ENCODE data around the gene CARD10. TPM values are rescaled to one million over a fixed set of nuclear protein-coding genes. Genes with fewer than 3 reads are reported as not detected.

The CARD10 gene
- polyA plus RNA-seq, 1 donor from 2014 or later: 0.36 TPM

GRCh38 chr22:37568448-37569008, 49.3 kb upstream of the CARD10 start:
- no peaks in the 10 kb centered on the region for H3K79me2 ChIP-seq (replicated peaks; ENCODE audit: insufficient read depth, low read length)
- no peak overlapping the region for H3K4me3 ChIP-seq (ENCODE audit: low read length)
- H3K9me3 ChIP-seq (ENCODE audit: low read length): no peaks in the 10 kb centered on the region
- H3K36me3 ChIP-seq (ENCODE audit: insufficient read depth, low read length): no peaks in the 10 kb centered on the region
- TF ChIP-seq MXI1 (conservative IDR thresholded peaks at IDR 0.05; ENCODE audit: poor library complexity, severe bottlenecking) (no peak), SMC3 (conservative IDR thresholded peaks at IDR 0.05; ENCODE audit: poor library complexity) (no peak), POLR2AphosphoS5 (IDR thresholded peaks at IDR 0.05) (no peak), RAD21 (conservative IDR thresholded peaks at IDR 0.05) (no peak), REST (IDR thresholded peaks at IDR 0.05; ENCODE audit: borderline replicate concordance) (no peak), EP300 (conservative IDR thresholded peaks at IDR 0.05; ENCODE audit: poor library complexity, severe bottlenecking) (no peak), TAF1 (IDR thresholded peaks at IDR 0.05; ENCODE audit: low read depth) (no peak), CTCF (IDR thresholded peaks at IDR 0.05; ENCODE audit: poor library complexity, severe bottlenecking) (no peak)
- no peak overlapping the region for H3K4me2 ChIP-seq (ENCODE audit: low read length)
- H3F3A ChIP-seq (ENCODE audit: insufficient read depth, low read length, poor library complexity, severe bottlenecking): no peaks in the 10 kb centered on the region
- H2AFZ ChIP-seq (ENCODE audit: low read depth, low read length): no peak overlapping the region
- no peak overlapping the region for H3K27ac ChIP-seq (ENCODE audit: low read length)
- no peaks in the 10 kb centered on the region for H3K9me2 ChIP-seq (ENCODE audit: insufficient read depth, low read length)
- H3K9ac ChIP-seq (ENCODE audit: low read length): no peak overlapping the region
- H4K20me1 ChIP-seq (ENCODE audit: insufficient read depth): no peaks in the 10 kb centered on the region
- no peaks in the 10 kb centered on the region for H3K27me3 ChIP-seq (ENCODE audit: insufficient read depth, low read depth, low read length)

GRCh38 chr22:37568012-37568411, 48.8 kb upstream of the CARD10 start:
- Histone ChIP-seq H3K4me3 (ENCODE audit: low read length) (no peak overlapping the region), H3K27me3 (ENCODE audit: insufficient read depth, low read depth, low read length) (no peaks in the 10 kb centered on the region), H2AFZ (ENCODE audit: low read depth, low read length) (no peak overlapping the region), H3K79me2 (replicated peaks; ENCODE audit: insufficient read depth, low read length) (no peaks in the 10 kb centered on the region), H4K20me1 (ENCODE audit: insufficient read depth) (no peaks in the 10 kb centered on the region), H3K9me3 (ENCODE audit: low read length) (no peaks in the 10 kb centered on the region), H3F3A (ENCODE audit: insufficient read depth, low read length, poor library complexity, severe bottlenecking) (no peaks in the 10 kb centered on the region), H3K27ac (ENCODE audit: low read length) (no peak overlapping the region), H3K4me2 (ENCODE audit: low read length) (no peak overlapping the region), H3K9ac (ENCODE audit: low read length) (no peak overlapping the region), H3K9me2 (ENCODE audit: insufficient read depth, low read length) (no peaks in the 10 kb centered on the region), H3K36me3 (ENCODE audit: insufficient read depth, low read length) (no peaks in the 10 kb centered on the region)
- TF ChIP-seq RAD21 (conservative IDR thresholded peaks at IDR 0.05): no peak
- TF ChIP-seq POLR2AphosphoS5 (IDR thresholded peaks at IDR 0.05): no peak
- TF ChIP-seq EP300 (conservative IDR thresholded peaks at IDR 0.05; ENCODE audit: poor library complexity, severe bottlenecking): no peak
- no peak for TF ChIP-seq SMC3 (conservative IDR thresholded peaks at IDR 0.05; ENCODE audit: poor library complexity)
- TF ChIP-seq MXI1 (conservative IDR thresholded peaks at IDR 0.05; ENCODE audit: poor library complexity, severe bottlenecking): no peak
- TF ChIP-seq CTCF (IDR thresholded peaks at IDR 0.05; ENCODE audit: poor library complexity, severe bottlenecking): no peak
- no peak for TF ChIP-seq EZH2 (IDR thresholded peaks at IDR 0.05; ENCODE audit: borderline replicate concordance, insufficient read depth, low read length, poor library complexity, severe bottlenecking)
- TF ChIP-seq REST (IDR thresholded peaks at IDR 0.05; ENCODE audit: borderline replicate concordance): no peak
- TF ChIP-seq TAF1 (IDR thresholded peaks at IDR 0.05; ENCODE audit: low read depth): no peak
